HEK293T (cell line): Measurements from ENCODE around the gene NRG2.

Experiments used
- ARNT ChIP-seq: fragments of 450-650 bp; IDR thresholded peaks from 2 replicates; pipeline ENCODE4 v1.6.1; 2017; ENCODE audit warnings: mild to moderate bottlenecking
- BHLHE40 ChIP-seq: fragments of 450-650 bp; IDR thresholded peaks from 2 replicates; pipeline ENCODE4 v1.6.1; 2016; ENCODE audit warnings: mild to moderate bottlenecking, moderate library complexity, borderline replicate concordance
- CTBP1 ChIP-seq: fragments of 450-650 bp; IDR thresholded peaks from 2 replicates; pipeline ENCODE4 v1.6.1; 2016; ENCODE audit warnings: borderline replicate concordance
- ELF4 ChIP-seq: fragments of 450-650 bp; IDR thresholded peaks from 2 replicates; pipeline ENCODE4 v1.6.1; 2017; ENCODE audit warnings: antibody characterized with exemption
- FOXA1 ChIP-seq: fragments of 450-650 bp; IDR thresholded peaks from 2 replicates; pipeline ENCODE4 v1.6.1; 2016; ENCODE audit warnings: mild to moderate bottlenecking
- FOXK2 ChIP-seq: fragments of 450-650 bp; IDR thresholded peaks from 2 replicates; pipeline ENCODE4 v1.6.1; 2016; ENCODE audit warnings: mild to moderate bottlenecking
- L3MBTL2 ChIP-seq: fragments of 450-650 bp; conservative IDR thresholded peaks from 2 replicates; pipeline ENCODE4 v1.6.1; 2016; ENCODE audit warnings: mild to moderate bottlenecking
- LEF1 ChIP-seq: fragments of 450-650 bp; IDR thresholded peaks from 2 replicates; pipeline ENCODE4 v1.6.1; 2017; ENCODE audit warnings: mild to moderate bottlenecking, borderline replicate concordance
- NFRKB ChIP-seq: fragments of 450-650 bp; IDR thresholded peaks from 2 replicates; pipeline ENCODE4 v1.6.1; 2016; ENCODE audit warnings: mild to moderate bottlenecking, moderate library complexity
- SP1 ChIP-seq: fragments of 450-650 bp; IDR thresholded peaks from 2 replicates; pipeline ENCODE4 v1.6.1; 2017
- SUZ12 ChIP-seq: fragments of 450-650 bp; IDR thresholded peaks from 2 replicates; pipeline ENCODE4 v1.6.1; 2016; ENCODE audit warnings: mild to moderate bottlenecking
- ZNF384 ChIP-seq: fragments of 450-650 bp; IDR thresholded peaks from 2 replicates; pipeline ENCODE4 v1.6.1; 2016

DNA sequence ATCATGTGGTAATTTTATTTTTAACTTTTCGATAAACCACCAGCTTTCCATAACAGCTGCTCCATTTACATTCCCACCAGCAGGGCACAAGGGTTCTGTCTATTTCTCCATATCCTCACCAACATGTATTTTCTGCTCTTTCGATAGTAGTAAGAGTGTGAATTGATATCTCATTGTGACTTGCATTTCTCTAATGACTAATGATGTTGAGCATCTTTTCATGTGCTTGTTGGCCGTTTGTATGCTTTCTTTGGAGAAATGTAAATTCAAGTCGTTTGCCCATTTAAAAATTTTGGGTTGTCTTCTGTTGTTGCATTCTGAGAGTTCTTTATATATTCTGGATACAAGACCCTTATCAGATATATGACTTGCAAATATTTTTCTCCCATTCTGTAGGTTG is 201.6 kb downstream of the NRG2 start:
- TF ChIP-seq L3MBTL2 (no peak), SUZ12 (no peak), SP1 (no peak), BHLHE40 (no peak), ARNT (no peak), ELF4 (no peak), FOXA1 (no peak), ZNF384 (no peak), NFRKB (no peak), CTBP1 (no peak), LEF1 (no peak), FOXK2 (no peak)
